Liver (tissue), 9 donors: ENCODE data around the gene CDHR2. TPM values are rescaled to one million over a fixed set of nuclear protein-coding genes. Genes with fewer than 3 reads are reported as not detected.
A peak's percentile ranks its signal among the peaks of the same experiment; 100 is the strongest.

ENCODE experiments used
- DNase-seq: peaks from one replicate; pipeline ENCODE4 v3.0.0-alpha.2; 2017; ENCODE audit warnings: low spot score
- H3K27ac ChIP-seq, 2 donors: one replicate each; pipeline ENCODE4 v1.7.0; 2013; ENCODE audit warnings: inconsistent platforms in 2 of 2, low read length in 2 of 2, control low read depth in 1 of 2, low read depth in 1 of 2, mild to moderate bottlenecking in 1 of 2
- H3K27me3 ChIP-seq, 4 donors: one replicate each; pipeline versions ENCODE4 v1.6.1 to v1.7.0; 2013; ENCODE audit warnings: low read length in 3 of 4, inconsistent platforms in 1 of 4, mild to moderate bottlenecking in 1 of 4, moderate library complexity in 1 of 4; ENCODE audit not compliant: control insufficient read depth in 4 of 4, insufficient read depth in 4 of 4
- H3K36me3 ChIP-seq, 4 donors: one replicate each; pipeline versions ENCODE4 v1.6.1 to v1.7.0; 2013; ENCODE audit warnings: low read length in 3 of 4, mild to moderate bottlenecking in 3 of 4, low read depth in 1 of 4, moderate library complexity in 1 of 4; ENCODE audit not compliant: control insufficient read depth in 4 of 4, insufficient read depth in 3 of 4
- H3K4me1 ChIP-seq, 4 donors: one replicate each; pipeline versions ENCODE4 v1.6.1 to v1.7.0; 2013; ENCODE audit warnings: low read length in 3 of 4, mild to moderate bottlenecking in 3 of 4, moderate library complexity in 1 of 4; ENCODE audit not compliant: control insufficient read depth in 4 of 4, insufficient read depth in 4 of 4
- H3K4me3 ChIP-seq, 3 donors: one replicate each; pipeline versions ENCODE4 v1.6.1 to v1.7.0; 2013; ENCODE audit warnings: low read length in 3 of 3, control low read depth in 1 of 3, low read depth in 1 of 3, mild to moderate bottlenecking in 1 of 3
- H3K9ac ChIP-seq, 2 donors: one replicate each; pipeline ENCODE4 v1.7.0; 2013; ENCODE audit warnings: low read length in 2 of 2, mild to moderate bottlenecking in 2 of 2, moderate library complexity in 2 of 2, control low read depth in 1 of 2, low read depth in 1 of 2
- H3K9me3 ChIP-seq, 4 donors: one replicate each; pipeline versions ENCODE4 v1.6.1 to v1.7.0; 2013; ENCODE audit warnings: low read length in 3 of 4; ENCODE audit not compliant: control insufficient read depth in 4 of 4
- CTCF ChIP-seq: fragments of 150-350 bp; IDR thresholded peaks from 2 replicates; pipeline ENCODE4 v1.5.1; 2017; ENCODE audit warnings: improper control_type of control experiment, low read depth, low read length; ENCODE audit not compliant: missing input control
- EGR1 ChIP-seq, 2 donors: IDR thresholded peaks; 2 replicates each; pipeline ENCODE4 v1.6.1; 2016 to 2018; ENCODE audit warnings: antibody characterized with exemption in 2 of 2, low read depth in 2 of 2
- FOXA2 ChIP-seq: IDR thresholded peaks from 2 replicates; pipeline ENCODE4 v1.6.1; 2016; ENCODE audit warnings: antibody characterized with exemption
- HNF4A ChIP-seq, 2 donors: conservative IDR thresholded peaks; 2 replicates each; pipeline ENCODE4 v1.6.1; 2016; ENCODE audit warnings: antibody characterized with exemption in 2 of 2, mild to moderate bottlenecking in 2 of 2
- JUND ChIP-seq, 2 donors: IDR thresholded peaks; 2 replicates each; pipeline ENCODE4 v1.6.1; 2016; ENCODE audit warnings: antibody characterized with exemption in 2 of 2
- MAX ChIP-seq: IDR thresholded peaks from 2 replicates; pipeline ENCODE4 v1.6.1; 2016; ENCODE audit warnings: antibody characterized with exemption
- NR2F2 ChIP-seq: IDR thresholded peaks from 2 replicates; pipeline ENCODE4 v1.6.1; 2016; ENCODE audit warnings: antibody characterized with exemption
- RAD21 ChIP-seq, 2 donors: IDR thresholded peaks; 2 replicates each; pipeline ENCODE4 v1.6.1; 2016; ENCODE audit warnings: antibody characterized with exemption in 2 of 2, mild to moderate bottlenecking in 2 of 2
- REST ChIP-seq: IDR thresholded peaks from 2 replicates; pipeline ENCODE4 v1.6.1; 2016; ENCODE audit warnings: antibody characterized with exemption, mild to moderate bottlenecking
- RXRA ChIP-seq, 2 donors: IDR thresholded peaks; 2 replicates each; pipeline ENCODE4 v1.6.1; 2017 to 2018; ENCODE audit warnings: antibody characterized with exemption in 2 of 2, mild to moderate bottlenecking in 1 of 2
- SP1 ChIP-seq: IDR thresholded peaks from 2 replicates; pipeline ENCODE4 v1.6.1; 2018; ENCODE audit warnings: antibody characterized with exemption, mild to moderate bottlenecking
- TAF1 ChIP-seq: conservative IDR thresholded peaks from 2 replicates; pipeline ENCODE4 v1.6.1; 2016; ENCODE audit warnings: antibody characterized with exemption, mild to moderate bottlenecking
- YY1 ChIP-seq: IDR thresholded peaks from 2 replicates; pipeline ENCODE4 v1.6.1; 2016; ENCODE audit warnings: antibody characterized with exemption, mild to moderate bottlenecking
- WGBS: extraction: QIAGEN DNeasy Blood & Tissue Kit; methylation state at CpG from one replicate; pipeline ENCODE4 v1.1.7; 2013; 5-methylcytosine and 5-hydroxymethylcytosine counted together
- polyA plus RNA-seq, 2 donors: library from polyadenylated mRNA; stranded (reverse) in 1 of 2; unstranded in 1 of 2; fragments of 200-250 nt in 1 of 2; fragments of >200 nt in 1 of 2; fragmentation: Nextera tagmentation in 1 of 2; extraction: Ambion mirVana in 1 of 2; gene quantifications; one replicate each; pipeline versions ENCODE4 v1.2.1 to v1.2.3, GENCODE V29; 2013 to 2015
- total RNA-seq, 2 donors: library from RNA; depleted of rRNA; stranded (reverse); fragments of >200 nt; gene quantifications; one replicate each; pipeline ENCODE4 v1.2.3, GENCODE V29; 2014
- donor health status: healthy.
- donor health status: healthy.
- donor health status: healthy.
- donor health status: healthy.
- donor health status: healthy.

Gene CDHR2
- total and polyA plus RNA-seq, 4 donors: 8.8 to 23.8 (median 16.6) TPM

GRCh38 chr5:176534640-176535039 is 14.5 kb upstream of the CDHR2 start:
- Histone ChIP-seq H3K4me1 (peaks cover 20 to 46% (median 42%) of the 10 kb centered on the region in 4 donors), H3K27me3 (no peaks in the 10 kb centered on the region), H3K9me3 (no peaks in the 10 kb centered on the region), H3K9ac (peak overlapping the region in 1 of 2 donors; percentile 22), H3K27ac (peak overlapping the region; percentile 97 to 99), H3K36me3 (peaks cover 0 to 16% (median 4%) of the 10 kb centered on the region in 4 donors), H3K4me3 (no peak overlapping the region)
- 23% methylated on average over 4 of the region's 4 CpGs for WGBS
- TF ChIP-seq HNF4A (conservative IDR thresholded peaks at IDR 0.05) (peak; percentile 38 to 44), EGR1 (IDR thresholded peaks at IDR 0.05; ENCODE audit: low read depth in 2 of 2) (no peak), RXRA (IDR thresholded peaks at IDR 0.05) (peak in 1 of 2 donors; percentile 31)
- no peak for DNase-seq

GRCh38 chr5:176535101-176535663 is 14.0 kb upstream of the CDHR2 start:
- H3K9ac ChIP-seq: peak overlapping the region; percentile 44 to 70
- H3K36me3 ChIP-seq: peaks cover 0 to 14% (median 4%) of the 10 kb centered on the region in 4 donors
- H3K4me3 ChIP-seq: peak overlapping the region; percentile 73 to 85 (median 78)
- H3K27ac ChIP-seq: peak overlapping the region; percentile 97 to 99
- no peaks in the 10 kb centered on the region for H3K9me3 ChIP-seq
- no peak for DNase-seq
- H3K4me1 ChIP-seq: peaks cover 20 to 46% (median 42%) of the 10 kb centered on the region in 4 donors
- TF ChIP-seq TAF1 (no peak), YY1 (peak; percentile 16), RXRA (IDR thresholded peaks at IDR 0.05) (no peak), NR2F2 (no peak), REST (no peak), SP1 (no peak), JUND (IDR thresholded peaks at IDR 0.05) (no peak), MAX (peak; percentile 11), RAD21 (IDR thresholded peaks at IDR 0.05) (no peak), CTCF (no peak), FOXA2 (no peak)
- no peaks in the 10 kb centered on the region for H3K27me3 ChIP-seq
- WGBS: 61% methylated on average over 11 of the region's 11 CpGs
